ENCODE measurements around the gene DOCK10. TPM values are rescaled to one million over a fixed set of nuclear protein-coding genes. Genes with fewer than 3 reads are reported as not detected.
A peak's percentile ranks its signal among the peaks of the same experiment; 100 is the strongest.
"Not testable (repeated sequence)": the region's sequence is repeated elsewhere in the genome, so short reads cannot be mapped to it uniquely, and the experiment has no call there.

Gene DOCK10
- total RNA-seq: 10.2 TPM

DNA sequence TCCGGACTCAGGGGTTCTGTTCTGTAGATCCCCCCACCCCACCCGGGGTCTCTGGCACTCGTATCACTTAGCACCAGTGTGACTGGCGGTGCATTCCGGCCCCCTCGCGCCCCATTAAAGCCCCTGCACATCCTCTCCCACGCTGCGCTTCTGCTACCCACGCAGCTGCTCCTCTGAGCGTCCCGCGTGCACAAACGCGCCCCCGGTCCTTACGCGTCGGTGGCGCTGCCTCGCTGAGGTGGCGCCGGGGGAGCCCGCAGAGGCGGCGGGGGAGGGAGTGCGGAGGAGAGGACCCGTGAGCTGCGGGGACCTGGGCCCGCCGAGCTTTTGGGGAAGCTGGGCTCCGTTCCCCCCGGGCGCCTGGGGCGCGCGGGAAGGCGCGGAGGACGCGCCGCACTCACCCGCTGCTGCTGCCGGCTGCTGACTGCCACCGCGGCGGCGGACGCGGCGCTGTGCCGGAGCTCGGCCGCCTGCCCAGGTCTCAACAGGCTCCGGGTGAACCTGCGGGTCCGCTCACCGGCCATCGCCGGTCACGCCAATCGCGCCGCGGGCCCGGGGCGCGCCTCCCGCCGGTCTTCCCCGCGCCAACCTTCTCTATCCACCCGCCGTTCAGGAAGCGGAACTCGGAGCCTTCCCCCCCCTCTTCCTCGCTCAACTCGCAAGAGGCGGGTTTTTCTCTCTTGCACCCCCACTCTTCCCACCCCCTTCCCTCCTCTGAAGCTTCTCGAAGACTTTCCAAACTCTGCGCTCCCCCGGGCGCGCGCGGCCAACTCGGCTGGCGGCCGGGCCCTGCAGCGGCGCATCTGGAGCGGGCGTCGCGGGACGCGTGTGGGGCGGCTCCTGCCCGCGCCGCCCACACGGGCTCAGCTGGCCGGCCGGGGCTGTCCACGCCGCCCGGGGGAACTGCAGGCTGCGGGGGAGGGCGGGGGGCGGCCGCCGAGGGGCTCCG lies at the start of gene DOCK10:
Gene DOCK10, minus strand, starts transcription at position 618 of the 949 bp plus-strand sequence. Its CDS starts 94 bp downstream, at position 524.
- FAIRE-seq: no peak
- peak; percentile 66 to 78 for DNase-seq (ENCODE audit: low spot score in 2 of 2)

DNA sequence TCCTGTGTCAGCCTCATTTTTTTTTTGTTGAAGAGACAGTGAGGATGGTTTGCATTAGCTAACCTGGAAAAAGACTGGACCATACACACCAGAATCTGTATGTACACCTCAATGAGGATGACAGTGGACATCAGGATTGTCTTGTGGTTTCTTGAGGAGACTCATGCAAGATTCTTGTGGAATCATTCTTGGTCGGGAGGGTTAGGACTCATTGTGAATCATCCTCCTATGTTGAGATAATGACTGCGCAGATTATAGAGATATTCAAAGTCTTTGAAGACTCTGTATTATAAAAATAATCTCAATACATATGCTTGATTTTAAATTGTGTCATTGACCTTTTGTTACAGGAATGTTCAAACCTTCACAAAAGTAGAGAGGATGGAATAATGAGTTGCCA lies 49.1 kb upstream of the DOCK10 start:
- no peak for FAIRE-seq
- DNase-seq (ENCODE audit: low spot score in 2 of 2): no peak

- DNase-seq (ENCODE audit: low spot score in 2 of 2) (no peak), FAIRE-seq (no peak)
These were observed 48.5 kb upstream of the DOCK10 start for GRCh38 chr2:225090746-225091145.

DNA sequence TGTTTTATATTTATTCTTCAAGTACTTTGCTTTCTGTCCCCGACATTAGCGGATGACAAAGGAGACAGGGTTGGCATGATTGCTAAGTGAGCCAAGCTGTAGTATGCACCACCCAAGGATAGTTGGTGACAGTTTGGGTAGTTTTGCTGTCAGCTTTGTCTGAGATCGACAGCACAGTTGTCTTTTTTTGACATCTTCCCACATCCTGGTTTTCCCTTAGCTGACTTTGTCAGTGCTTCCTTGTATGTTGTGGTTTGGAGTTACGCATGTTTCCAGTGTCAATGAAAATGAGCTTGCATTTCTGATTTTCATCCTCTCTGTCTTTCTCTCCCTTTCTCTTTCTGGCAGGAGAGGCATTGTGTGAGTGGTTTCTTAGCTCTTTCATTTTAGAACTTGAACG lies 44.6 kb upstream of the DOCK10 start:
- DNase-seq (ENCODE audit: low spot score in 2 of 2): no peak

DNA sequence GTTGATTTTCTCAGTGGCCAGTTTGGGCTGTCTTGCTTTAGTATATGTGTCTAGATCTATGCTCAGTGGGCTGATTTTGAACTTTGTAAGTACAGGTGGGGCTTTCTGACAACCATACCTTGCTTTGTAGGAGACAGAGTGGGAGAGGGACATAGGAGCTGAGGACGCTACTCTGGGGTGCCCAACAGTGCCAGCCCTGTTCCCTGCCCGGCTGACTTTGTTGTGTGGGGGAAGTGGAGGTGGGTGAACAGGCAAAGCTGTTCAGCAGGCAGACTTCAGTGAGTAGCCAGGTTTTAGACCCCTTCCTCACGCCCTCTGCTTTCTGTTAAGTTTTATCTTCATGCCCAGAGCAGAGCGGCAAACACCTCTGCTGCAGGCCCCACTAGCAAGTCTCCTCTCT lies 44.2 kb upstream of the DOCK10 start:
- no peak for DNase-seq (ENCODE audit: low spot score in 2 of 2)
- FAIRE-seq: no peak

More for the DNA sequence above, 44.6 kb upstream of the DOCK10 start:
- FAIRE-seq: no peak

DNA sequence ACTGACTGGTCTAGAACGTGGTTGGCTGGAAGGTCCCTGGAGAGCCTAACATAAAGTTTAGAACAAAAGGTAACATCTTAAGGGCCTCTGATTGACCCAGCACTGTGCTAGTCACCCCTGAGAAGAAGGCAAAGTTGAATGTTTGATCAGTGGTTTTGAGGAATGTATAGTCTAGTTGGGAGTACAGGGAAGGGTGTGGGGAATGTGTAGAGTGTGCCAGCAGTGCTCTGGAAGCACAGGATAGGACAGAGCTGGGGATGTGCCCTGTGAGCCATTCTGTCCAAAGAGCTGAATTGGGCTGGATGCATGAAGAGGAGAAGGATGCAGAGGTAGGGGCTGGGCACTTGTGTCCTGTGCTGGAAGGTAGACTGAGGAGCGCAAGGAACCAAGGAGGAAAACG lies 41.0 kb upstream of the DOCK10 start:
- DNase-seq (ENCODE audit: low spot score in 2 of 2) (no peak), FAIRE-seq (no peak)

DNA sequence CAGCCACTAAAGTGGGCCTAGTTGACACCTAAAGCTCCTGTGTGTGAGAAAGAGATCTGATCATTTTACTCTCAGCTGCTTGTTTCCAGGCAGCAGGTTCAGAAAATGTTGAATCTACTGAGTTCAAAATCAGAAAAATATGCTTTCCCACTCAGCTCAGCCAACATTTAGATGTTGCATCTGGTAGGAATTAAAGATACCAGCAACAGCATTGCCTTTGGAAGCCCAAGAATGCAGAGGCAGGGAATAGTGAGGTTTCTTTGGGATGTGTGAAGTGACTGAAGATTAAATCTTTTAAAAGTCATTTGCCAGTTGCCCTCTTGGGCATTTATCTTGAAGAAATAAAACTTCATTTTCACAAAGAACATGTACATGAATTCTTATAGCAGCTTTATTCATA lies 33.9 kb upstream of the DOCK10 start:
- DNase-seq (ENCODE audit: low spot score in 2 of 2): no peak
- FAIRE-seq: no peak

DNA sequence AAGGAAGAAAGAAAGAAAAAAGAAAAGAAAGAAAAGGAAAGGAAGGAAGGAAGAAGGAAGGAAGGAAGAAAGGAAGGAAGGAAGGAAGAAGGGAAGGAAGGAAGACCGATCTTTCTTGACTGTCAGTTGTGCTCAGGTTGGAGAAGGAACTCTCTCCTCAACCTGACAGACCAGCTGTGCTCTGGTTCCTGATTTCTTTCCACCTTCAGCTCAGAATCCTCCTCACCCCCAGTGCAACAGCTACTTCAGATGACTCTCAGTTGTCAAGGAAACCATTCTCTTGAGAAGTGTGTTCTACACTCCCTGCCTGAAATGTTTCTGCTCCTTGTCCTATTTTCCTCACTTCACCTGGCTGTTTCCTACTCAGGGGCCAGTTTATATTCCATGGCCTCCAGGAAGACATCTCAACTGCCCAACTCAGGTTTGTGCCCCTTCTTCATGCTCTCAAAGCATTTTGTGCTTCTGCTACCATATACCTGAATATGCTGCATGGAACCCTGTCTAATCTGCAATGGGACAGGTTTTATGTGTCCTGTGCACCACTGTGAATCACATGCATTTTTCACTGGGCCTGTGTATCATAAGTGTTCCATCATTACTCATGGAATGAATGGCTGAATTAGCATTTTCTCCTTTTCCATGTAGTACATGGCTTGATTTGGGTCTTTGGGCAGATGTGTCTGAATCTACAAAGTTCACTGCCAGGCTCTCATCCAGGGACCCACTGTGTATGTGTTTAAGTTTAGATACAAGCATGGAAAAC lies 32.8 kb upstream of the DOCK10 start:
- DNase-seq (ENCODE audit: low spot score in 2 of 2) (no peak), FAIRE-seq (no peak)

DNA sequence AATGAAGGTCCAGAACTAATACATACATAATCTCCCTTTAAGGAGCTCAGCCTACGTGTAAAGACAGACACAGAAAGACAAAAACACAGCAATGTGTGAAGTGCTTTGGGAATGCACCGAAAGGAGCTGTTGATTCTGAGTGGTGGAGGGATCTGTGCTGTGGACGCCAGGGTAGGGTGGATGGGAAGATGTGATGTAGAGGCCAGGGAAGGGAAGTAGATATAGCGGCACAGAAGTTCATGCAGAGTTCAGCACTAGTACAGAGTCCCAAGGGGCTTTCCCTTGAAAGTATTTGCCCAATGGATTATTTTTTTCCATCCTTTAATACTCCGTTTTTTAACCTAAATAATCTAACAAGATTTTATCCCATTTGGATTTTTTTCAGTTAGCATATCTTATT lies 32.1 kb upstream of the DOCK10 start:
- FAIRE-seq (no peak), DNase-seq (ENCODE audit: low spot score in 2 of 2) (no peak)

- FAIRE-seq: no peak
- no peak for DNase-seq (ENCODE audit: low spot score in 2 of 2)
These were observed 30.9 kb upstream of the DOCK10 start for GRCh38 chr2:225073198-225073597.

- DNase-seq (ENCODE audit: low spot score in 2 of 2) (no peak), FAIRE-seq (no peak)
These were observed 30.2 kb upstream of the DOCK10 start for GRCh38 chr2:225072444-225072843.

DNA sequence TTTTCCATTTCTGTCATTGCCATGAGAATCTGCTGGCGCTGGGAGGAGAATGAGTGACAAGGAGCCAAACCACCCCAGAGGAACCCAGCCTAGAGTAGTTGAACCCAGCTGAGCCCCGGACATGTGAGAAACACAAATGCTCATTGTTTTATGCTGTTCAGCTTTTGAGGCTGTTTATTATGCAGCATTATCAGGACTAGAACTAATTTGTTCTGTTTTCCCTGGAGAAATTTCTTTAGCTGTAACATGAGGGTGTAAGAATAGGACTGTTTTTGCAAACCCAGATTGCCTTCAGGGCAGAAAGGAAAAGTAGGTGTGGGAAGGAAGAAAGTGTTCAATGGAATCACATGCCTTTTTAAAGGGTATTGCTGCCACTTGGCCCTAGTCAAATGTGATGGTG lies 28.5 kb upstream of the DOCK10 start:
- DNase-seq (ENCODE audit: low spot score in 2 of 2) (peak; percentile 2 to 30), FAIRE-seq (no peak)

- DNase-seq (ENCODE audit: low spot score in 2 of 2): no peak
- FAIRE-seq: no peak
These were observed 27.7 kb upstream of the DOCK10 start for GRCh38 chr2:225069966-225070365.

GRCh38 chr2:225069477-225069876 lies 27.2 kb upstream of the DOCK10 start:
- DNase-seq (ENCODE audit: low spot score in 2 of 2): no peak
- no peak for FAIRE-seq

DNA sequence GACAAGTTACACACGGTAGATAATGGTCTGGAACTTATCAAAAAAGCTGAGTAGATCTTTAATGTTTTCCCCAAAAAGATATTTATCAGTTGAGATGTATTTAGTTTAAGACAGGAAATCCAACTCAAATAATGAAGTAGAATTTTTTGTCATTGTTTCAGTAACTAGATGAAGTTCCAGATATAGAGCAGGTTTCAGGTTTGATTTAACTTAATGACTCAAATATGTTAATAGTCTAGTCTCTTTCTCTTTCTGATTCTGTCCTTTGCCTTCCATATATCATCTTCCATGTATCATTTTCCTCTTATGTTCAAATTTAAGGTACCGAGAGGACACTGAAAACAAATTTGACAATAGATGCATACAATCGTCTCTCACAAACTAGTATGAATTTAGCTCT lies 23.6 kb upstream of the DOCK10 start:
- DNase-seq (ENCODE audit: low spot score in 2 of 2): no peak
- no peak for FAIRE-seq

DNA sequence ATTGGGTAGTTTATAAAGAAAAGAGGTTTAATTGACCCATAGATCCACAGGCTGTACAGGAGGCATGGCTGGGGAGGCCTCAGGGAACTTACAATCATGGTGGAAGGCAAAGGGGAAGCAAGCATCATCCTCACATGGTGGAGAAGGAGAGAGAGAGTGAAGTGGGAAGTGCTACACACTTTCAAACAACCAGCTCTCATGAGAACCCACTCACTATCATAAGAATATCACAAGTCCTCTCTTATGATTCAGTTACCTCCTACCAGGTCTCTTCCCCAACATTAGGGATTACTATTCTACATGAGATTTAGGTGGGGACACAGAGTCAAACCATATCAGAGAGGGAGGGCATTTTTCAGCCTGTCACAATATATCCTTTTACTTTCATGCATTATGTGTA lies 22.7 kb upstream of the DOCK10 start:
- DNase-seq (ENCODE audit: low spot score in 2 of 2): no peak
- no peak for FAIRE-seq

DNA sequence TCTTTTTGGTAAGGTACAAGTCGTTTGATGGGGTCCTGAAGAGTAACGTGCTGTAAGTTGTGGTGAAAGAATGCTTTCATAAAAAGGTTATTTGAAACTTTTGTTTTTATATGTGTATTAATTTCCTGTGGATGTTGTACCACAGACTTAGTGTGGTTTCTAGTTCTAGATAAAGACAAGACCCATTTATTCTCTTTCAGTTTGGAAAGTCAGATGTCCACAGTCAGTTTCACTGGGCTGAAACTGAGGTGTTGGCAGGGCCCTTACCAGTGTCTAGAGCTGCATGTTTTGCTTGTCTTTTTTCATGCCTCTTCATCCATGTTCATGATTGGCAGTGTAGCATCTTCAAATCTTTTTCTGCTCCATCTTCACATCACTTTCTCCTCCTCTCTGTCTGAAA lies 22.1 kb upstream of the DOCK10 start:
- no peak for FAIRE-seq
- no peak for DNase-seq (ENCODE audit: low spot score in 2 of 2)

- no peak for FAIRE-seq
These were observed 14.2 kb upstream of the DOCK10 start for GRCh38 chr2:225056330-225057073.

DNA sequence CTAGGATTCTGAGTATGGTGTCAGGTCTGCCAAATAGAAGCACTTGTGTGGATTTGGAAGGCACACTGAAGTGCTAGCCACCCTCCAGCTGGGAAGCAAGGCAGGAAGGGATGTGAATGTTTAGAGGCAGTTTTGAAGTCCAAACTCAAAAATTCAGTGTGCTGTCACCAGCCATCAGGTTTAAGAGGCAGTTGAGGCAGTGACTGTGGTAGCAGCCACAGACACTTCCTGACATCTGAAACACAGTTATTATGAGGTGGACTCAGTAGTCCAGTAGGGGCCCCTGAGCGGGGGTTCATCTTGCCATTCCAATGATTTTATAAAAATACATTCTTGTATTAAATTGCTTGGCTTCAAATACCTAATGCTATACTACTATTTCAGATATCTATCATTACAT lies 13.4 kb upstream of the DOCK10 start:
- DNase-seq (ENCODE audit: low spot score in 2 of 2): no peak
- no peak for FAIRE-seq

More at GRCh38 chr2:225056330-225057073, 14.2 kb upstream of the DOCK10 start:
- DNase-seq (ENCODE audit: low spot score in 2 of 2): no peak

GRCh38 chr2:225052703-225053102 lies 10.4 kb upstream of the DOCK10 start:
- no peak for DNase-seq (ENCODE audit: low spot score in 2 of 2)
- no peak for FAIRE-seq

DNA sequence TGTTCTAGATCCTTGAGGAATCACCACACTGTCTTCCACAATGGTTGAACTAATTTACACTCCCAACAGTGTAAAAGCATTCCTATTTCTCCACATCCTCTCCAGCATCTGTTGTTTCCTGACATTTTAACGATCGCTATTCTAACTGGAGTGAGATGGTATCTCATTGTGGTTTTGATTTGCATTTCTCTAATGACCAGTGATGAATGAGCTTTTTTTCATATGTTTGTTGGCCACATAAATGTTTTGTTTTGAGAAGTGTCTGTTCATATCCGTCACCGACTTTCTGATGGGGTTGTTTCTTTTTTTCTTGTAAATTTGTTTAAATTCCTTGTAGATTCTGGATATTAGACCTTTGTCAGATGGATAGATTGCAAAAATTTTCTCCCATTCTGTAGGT lies 5.2 kb upstream of the DOCK10 start:
- not testable (repeated sequence) for FAIRE-seq; DNase-seq (ENCODE audit: low spot score in 2 of 2)
